Lower leg skin (tissue), 4 donors: ENCODE data around the gene USF2. TPM values are rescaled to one million over a fixed set of nuclear protein-coding genes. Genes with fewer than 3 reads are reported as not detected.

Source experiments
- DNase-seq, 2 donors: peaks; one replicate each; pipeline ENCODE4 v3.0.0-alpha.2; 2019; ENCODE audit warnings: low spot score in 2 of 2
- H3K4me3 ChIP-seq: fragments of 200-600 bp; sonication (generic); 2 replicates; pipeline ENCODE4 v1.5.1; 2017; ENCODE audit warnings: mild to moderate bottlenecking, low read depth; ENCODE audit not compliant: poor library complexity, severe bottlenecking
- CTCF ChIP-seq, 3 donors: fragments of 450-650 bp; IDR thresholded peaks; one replicate each; pipeline ENCODE4 v1.5.1; 2016; ENCODE audit warnings: antibody characterized with exemption in 3 of 3, mild to moderate bottlenecking in 3 of 3, moderate library complexity in 2 of 3
- POLR2A ChIP-seq, 2 donors: fragments of 450-650 bp; IDR thresholded peaks; one replicate each; pipeline ENCODE4 v1.6.1; 2016 to 2017; ENCODE audit warnings: antibody characterized with exemption in 2 of 2, mild to moderate bottlenecking in 1 of 2, moderate library complexity in 1 of 2
- WGBS, 2 donors: methylation state at CpG; one replicate each; pipeline ENCODE4 v1.1.5; 2018; 5-methylcytosine and 5-hydroxymethylcytosine counted together
- intact Hi-C: fragments of 100-400 bp; cut with DNase I; formaldehyde crosslinking; loops from one replicate; pipeline ENCODE4 v1.15.0; 2023; ENCODE audit warnings: low total_unique reads
- total RNA-seq, 4 donors: library from RNA; depleted of rRNA; stranded (reverse); fragments of >200 nt; gene quantifications; one replicate each; pipeline ENCODE4 v1.1.0, GENCODE V29; 2016

The USF2 gene
- total RNA-seq, 4 donors from 2014 or later: 95.9 to 126 (median 120) TPM

DNA sequence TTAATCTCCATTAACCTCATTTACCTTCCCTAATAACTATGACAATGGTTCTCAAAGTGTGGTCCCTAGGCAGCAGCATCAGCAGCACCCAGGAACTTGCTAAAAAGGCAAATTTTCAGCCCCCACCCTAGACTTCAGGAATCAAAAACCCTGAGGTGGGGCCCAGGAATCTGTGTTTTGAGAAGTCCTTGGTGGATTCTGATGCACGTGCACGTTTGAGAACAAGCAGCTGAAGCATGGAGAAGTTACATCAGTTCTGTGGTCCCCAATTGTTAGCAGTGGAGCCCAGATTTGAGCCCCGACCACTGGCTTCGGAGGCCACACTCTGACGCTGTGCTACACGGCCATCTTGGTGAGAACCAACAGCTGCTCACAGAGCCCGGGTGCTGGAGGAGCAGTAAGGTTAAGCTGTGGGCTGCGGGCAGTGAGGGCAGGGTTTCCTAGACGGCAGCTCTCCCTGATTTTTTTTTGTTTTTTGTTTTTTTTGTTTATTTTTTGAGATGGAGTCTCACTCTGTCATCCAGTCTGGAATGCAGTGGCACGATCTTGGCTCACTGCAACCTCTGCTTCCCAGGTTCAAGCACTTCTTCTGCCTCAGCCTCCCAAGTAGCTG lies 46.2 kb downstream of the USF2 start:
- DNase-seq: no peak
- H3K4me3 ChIP-seq: no peak overlapping the region
- intact Hi-C loops: no loop called here
- TF ChIP-seq POLR2A (IDR thresholded peaks at IDR 0.05) (no peak), CTCF (IDR thresholded peaks at IDR 0.05) (no peak)
- WGBS, 2 donors: 87 to 91% methylated on average over 10 of the region's 10 CpGs

- intact Hi-C loops: no loop called here
- no peak for DNase-seq
- TF ChIP-seq CTCF (IDR thresholded peaks at IDR 0.05) (no peak), POLR2A (IDR thresholded peaks at IDR 0.05) (no peak)
- WGBS, 2 donors: 84 to 86% methylated on average over 9 of the region's 9 CpGs
- no peak overlapping the region for H3K4me3 ChIP-seq
Measured at GRCh38 chr19:35315883-35316282, 47.1 kb downstream of the USF2 start.

DNA sequence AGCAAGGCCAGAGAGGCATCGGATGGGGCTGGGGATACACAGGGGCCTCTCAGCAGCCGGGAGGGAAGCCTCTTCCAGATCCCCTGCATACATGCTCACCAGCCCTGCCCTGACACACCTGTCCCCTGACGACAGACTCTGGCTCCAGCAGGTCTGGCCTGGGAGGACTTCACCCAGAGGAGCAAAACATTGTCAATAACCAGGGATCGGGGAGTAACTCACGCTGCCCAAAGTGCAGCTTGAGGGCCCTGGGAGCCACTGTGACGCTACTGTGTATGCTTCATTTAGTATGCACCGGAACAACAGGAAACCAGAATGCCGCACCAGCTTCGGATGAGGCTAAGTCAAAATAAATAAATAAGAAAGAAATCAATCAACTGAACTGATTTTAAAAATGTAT lies 47.8 kb downstream of the USF2 start:
- intact Hi-C loops: no loop called here
- TF ChIP-seq CTCF (IDR thresholded peaks at IDR 0.05) (no peak), POLR2A (IDR thresholded peaks at IDR 0.05) (no peak)

GRCh38 chr19:35317464-35318043 lies 48.8 kb downstream of the USF2 start:
- no peak overlapping the region for H3K4me3 ChIP-seq
- intact Hi-C loops: no loop called here
- WGBS, 2 donors: 77 to 81% methylated on average over 7 of the region's 7 CpGs
- peak in 1 of 2 donors; percentile 41 for DNase-seq
- TF ChIP-seq POLR2A (IDR thresholded peaks at IDR 0.05): no peak
- no peak for TF ChIP-seq CTCF (IDR thresholded peaks at IDR 0.05)

More for the DNA sequence above, 47.8 kb downstream of the USF2 start:
- H3K4me3 ChIP-seq: no peak overlapping the region
- no peak for DNase-seq
- 78 to 88% methylated on average over 9 of the region's 9 CpGs for WGBS, 2 donors

GRCh38 chr19:35318679-35319448 lies 50.1 kb downstream of the USF2 start:
- DNase-seq: peak; percentile 84 to 95
- WGBS, 2 donors: 35 to 38% methylated on average over 16 of the region's 16 CpGs
- intact Hi-C loops: no loop called here
- TF ChIP-seq POLR2A (IDR thresholded peaks at IDR 0.05): no peak
- TF ChIP-seq CTCF (IDR thresholded peaks at IDR 0.05): no peak
- H3K4me3 ChIP-seq: no peak overlapping the region
